ENCODE measurements around the gene AKR1B1. TPM values are rescaled to one million over a fixed set of nuclear protein-coding genes. Genes with fewer than 3 reads are reported as not detected.

AKR1B1 gene
- total RNA-seq, 1 donor from 2014 or later, result 88.9 TPM

DNA sequence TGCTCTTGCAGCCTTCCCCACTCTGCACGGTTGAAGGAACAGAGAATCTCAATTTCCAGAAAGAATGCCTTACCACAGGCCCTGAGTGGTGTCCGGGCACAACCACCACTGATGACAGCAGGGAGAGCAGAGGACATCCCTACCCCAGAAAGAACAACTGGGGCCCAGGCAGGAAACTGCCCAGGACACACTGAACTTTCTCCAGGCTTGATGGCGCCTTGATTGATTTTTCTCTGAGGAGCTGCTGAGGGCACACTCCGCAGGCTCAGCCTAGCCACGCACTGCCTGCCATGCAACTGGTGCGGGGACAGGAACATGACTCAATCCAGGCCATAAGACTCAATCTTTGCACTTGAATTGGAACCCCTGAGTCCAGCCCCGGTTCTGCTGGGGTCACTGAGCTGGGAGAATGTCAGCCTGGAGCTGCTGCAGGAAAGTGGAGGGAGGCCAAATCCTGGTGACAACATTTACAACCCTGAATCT is 5.9 kb downstream of the AKR1B1 start:
- peaks cover 42% of the 10 kb centered on the region for H3K4me1 Mint-ChIP-seq
- no peaks in the 10 kb centered on the region for H3K9me3 Mint-ChIP-seq
- no peak for DNase-seq
- H3K27ac Mint-ChIP-seq, result no peak overlapping the region
- H3K27me3 Mint-ChIP-seq, result no peaks in the 10 kb centered on the region
- H3K36me3 Mint-ChIP-seq (ENCODE audit: low read depth), result peaks cover 50% of the 10 kb centered on the region
- no peak overlapping the region for H3K4me3 Mint-ChIP-seq
- ChIA-PET CTCF (interaction anchor here (1.1 kb wide), 1 partner anchor 21 kb away, joined by 7 read pairs; no protein-coding TSS in a partner anchor), POLR2A (no interaction called here)
- TF ChIP-seq, protein P1, sequence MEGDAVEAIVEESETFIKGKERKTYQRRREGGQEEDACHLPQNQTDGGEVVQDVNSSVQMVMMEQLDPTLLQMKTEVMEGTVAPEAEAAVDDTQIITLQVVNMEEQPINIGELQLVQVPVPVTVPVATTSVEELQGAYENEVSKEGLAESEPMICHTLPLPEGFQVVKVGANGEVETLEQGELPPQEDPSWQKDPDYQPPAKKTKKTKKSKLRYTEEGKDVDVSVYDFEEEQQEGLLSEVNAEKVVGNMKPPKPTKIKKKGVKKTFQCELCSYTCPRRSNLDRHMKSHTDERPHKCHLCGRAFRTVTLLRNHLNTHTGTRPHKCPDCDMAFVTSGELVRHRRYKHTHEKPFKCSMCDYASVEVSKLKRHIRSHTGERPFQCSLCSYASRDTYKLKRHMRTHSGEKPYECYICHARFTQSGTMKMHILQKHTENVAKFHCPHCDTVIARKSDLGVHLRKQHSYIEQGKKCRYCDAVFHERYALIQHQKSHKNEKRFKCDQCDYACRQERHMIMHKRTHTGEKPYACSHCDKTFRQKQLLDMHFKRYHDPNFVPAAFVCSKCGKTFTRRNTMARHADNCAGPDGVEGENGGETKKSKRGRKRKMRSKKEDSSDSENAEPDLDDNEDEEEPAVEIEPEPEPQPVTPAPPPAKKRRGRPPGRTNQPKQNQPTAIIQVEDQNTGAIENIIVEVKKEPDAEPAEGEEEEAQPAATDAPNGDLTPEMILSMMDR (IDR thresholded peaks at IDR 0.05), result no peak
- ATAC-seq (ENCODE audit: low read depth), result no peak
- intact Hi-C loops (cut with micrococcal nuclease), result loop anchor here (10.0 kb wide), 2 partner anchors 1368 to 1522 kb away; partner anchors contain the start of genes CHCHD3 and MTPN

DNA sequence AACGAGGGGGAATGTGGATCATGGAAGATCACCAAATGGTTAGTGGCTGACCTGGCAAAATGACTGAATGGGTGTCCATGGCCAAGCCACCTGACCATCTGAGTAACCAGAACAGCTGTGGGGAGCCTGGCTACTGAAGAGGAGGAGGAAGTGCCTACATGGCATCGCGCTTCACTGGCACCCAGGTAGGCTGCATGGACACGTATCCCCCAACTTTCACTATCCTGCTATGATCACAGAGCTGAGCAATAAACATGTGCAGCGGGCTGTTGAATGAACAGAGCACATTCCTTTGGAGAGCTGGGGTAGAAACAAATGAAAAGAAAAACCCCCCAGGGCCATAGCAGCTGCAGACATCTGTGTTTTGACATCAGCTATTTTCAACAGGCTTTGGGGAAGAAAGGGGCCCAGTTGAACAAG is 6.5 kb downstream of the AKR1B1 start:
- ATAC-seq (ENCODE audit: low read depth), result no peak
- Mint-ChIP-seq H3K27me3 (no peaks in the 10 kb centered on the region), H3K4me3 (no peak overlapping the region), H3K36me3 (ENCODE audit: low read depth) (peaks cover 56% of the 10 kb centered on the region), H3K9me3 (no peaks in the 10 kb centered on the region), H3K4me1 (peaks cover 36% of the 10 kb centered on the region), H3K27ac (no peak overlapping the region)
- intact Hi-C loops (cut with micrococcal nuclease), result loop anchor here (10.0 kb wide), 2 partner anchors 1368 to 1522 kb away; partner anchors contain the start of genes CHCHD3 and MTPN
- no peak for DNase-seq
- TF ChIP-seq, protein P1 (IDR thresholded peaks at IDR 0.05), result no peak
- ChIA-PET POLR2A (no interaction called here), CTCF (interaction anchor here (1.1 kb wide), 1 partner anchor 20 kb away, joined by 7 read pairs; no protein-coding TSS in a partner anchor)

DNA sequence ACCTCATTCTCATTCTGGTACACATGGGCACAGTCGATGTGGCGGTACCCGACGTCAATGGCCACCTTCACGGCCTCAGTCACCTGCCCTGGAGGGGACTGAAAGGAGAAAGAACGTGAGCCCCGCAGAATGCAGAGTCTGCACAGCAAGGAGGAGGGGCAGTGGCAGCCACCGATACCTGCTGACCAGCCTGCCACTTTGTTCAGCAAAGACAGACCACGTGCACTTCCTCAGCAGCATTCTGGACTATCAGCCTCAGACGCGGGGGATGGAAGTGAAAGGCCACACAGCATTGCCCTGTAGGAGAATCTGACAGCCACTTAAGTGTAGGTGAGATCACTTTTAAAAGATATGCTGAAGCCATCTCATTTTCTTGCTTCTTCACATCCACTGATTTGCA is 7.2 kb downstream of the AKR1B1 start:
- intact Hi-C loops (cut with micrococcal nuclease), result loop anchor here (10.0 kb wide), 2 partner anchors 1367 to 1523 kb away; partner anchors contain the start of genes CHCHD3 and MTPN
- CTCF ChIA-PET, result no interaction called here
- POLR2A ChIA-PET, result no interaction called here
- Mint-ChIP-seq H3K27ac (no peak overlapping the region), H3K36me3 (ENCODE audit: low read depth) (peaks cover 64% of the 10 kb centered on the region), H3K4me3 (no peak overlapping the region), H3K9me3 (no peaks in the 10 kb centered on the region), H3K27me3 (no peaks in the 10 kb centered on the region), H3K4me1 (peaks cover 34% of the 10 kb centered on the region)
- TF ChIP-seq, protein P1 (IDR thresholded peaks at IDR 0.05), result no peak
- ATAC-seq (ENCODE audit: low read depth), result no peak
- DNase-seq, result no peak

DNA sequence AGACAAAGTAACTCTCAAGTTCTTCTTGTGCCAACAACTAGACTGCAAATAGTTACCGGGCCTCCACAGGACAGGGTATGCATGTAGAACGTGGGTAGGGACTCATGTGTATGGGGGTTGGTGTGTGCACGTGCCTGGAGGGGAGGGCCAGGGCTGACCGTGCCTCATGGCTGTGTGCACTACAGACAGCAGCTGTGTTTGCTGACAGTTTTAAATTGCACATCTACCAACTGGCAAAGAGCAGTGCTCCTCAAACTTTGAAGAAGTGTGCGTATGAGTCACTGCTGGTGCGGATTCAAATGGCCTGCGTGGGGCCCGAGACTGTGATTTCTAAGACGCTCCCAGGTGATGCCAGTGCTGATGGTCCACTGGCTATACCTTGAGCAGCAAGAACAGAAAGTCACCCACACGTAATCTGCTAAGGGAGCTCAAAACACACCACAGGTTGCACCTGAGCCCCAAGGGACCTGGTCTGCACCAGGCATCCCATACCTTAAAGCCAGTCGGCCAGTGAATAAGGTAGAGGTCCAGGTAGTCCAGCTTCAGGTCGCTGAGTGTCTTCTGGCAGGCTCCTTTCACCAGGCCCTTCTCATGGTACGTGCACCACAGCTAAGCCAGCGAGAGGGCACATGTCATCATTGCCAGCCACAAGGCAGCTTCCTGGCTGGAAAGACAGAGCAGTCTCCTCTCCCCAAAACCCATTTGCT is 8.5 kb downstream of the AKR1B1 start:
- DNase-seq (no peak), ATAC-seq (ENCODE audit: low read depth) (no peak)
- H3K27ac Mint-ChIP-seq, result no peak overlapping the region
- TF ChIP-seq, protein P1 (IDR thresholded peaks at IDR 0.05), result no peak
- peaks cover 65% of the 10 kb centered on the region for H3K36me3 Mint-ChIP-seq (ENCODE audit: low read depth)
- CTCF ChIA-PET, result interaction anchor here (0.6 to 1.5 kb wide), 2 partner anchors 17 to 18 kb away, joined by 3 read pairs; no protein-coding TSS in a partner anchor
- POLR2A ChIA-PET, result no interaction called here
- no peak overlapping the region for H3K4me3 Mint-ChIP-seq
- H3K9me3 Mint-ChIP-seq, result no peaks in the 10 kb centered on the region
- intact Hi-C loops (cut with micrococcal nuclease), result loop anchor here (10.0 kb wide), 2 partner anchors 1366 to 1524 kb away; partner anchors contain the start of genes CHCHD3 and MTPN
- no peaks in the 10 kb centered on the region for H3K27me3 Mint-ChIP-seq
- H3K4me1 Mint-ChIP-seq, result peaks cover 31% of the 10 kb centered on the region

DNA sequence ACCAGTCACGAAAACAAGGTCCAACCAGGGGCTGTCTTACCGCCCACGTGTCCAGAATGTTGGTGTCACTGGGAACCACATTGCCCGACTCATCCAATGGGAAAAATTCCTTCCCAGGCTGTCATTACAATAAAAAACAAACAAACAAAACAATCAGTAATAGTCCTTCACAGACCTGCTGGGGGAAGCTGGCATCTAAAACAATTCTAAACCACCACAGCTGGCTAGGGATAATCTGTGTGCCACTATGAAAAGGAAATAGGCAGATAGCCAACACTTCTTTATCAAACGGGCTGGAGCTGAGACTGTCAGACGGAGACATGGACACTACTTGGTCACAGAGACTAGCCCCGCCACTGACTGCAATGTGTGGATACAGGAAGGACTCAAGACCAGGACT is 9.2 kb downstream of the AKR1B1 start:
- POLR2A ChIA-PET, result no interaction called here
- Mint-ChIP-seq H3K27me3 (no peaks in the 10 kb centered on the region), H3K4me1 (peaks cover 23% of the 10 kb centered on the region), H3K4me3 (no peak overlapping the region), H3K36me3 (ENCODE audit: low read depth) (peaks cover 71% of the 10 kb centered on the region), H3K27ac (no peak overlapping the region), H3K9me3 (no peaks in the 10 kb centered on the region)
- CTCF ChIA-PET, result interaction anchor here (1.5 kb wide), 1 partner anchor 17 kb away, joined by 3 read pairs; no protein-coding TSS in a partner anchor
- intact Hi-C loops (cut with micrococcal nuclease), result loop anchor here (10.0 kb wide), 2 partner anchors 1365 to 1525 kb away; partner anchors contain the start of genes CHCHD3 and MTPN
- TF ChIP-seq, protein P1 (IDR thresholded peaks at IDR 0.05), result no peak
- ATAC-seq (ENCODE audit: low read depth), result no peak
- DNase-seq, result no peak

Data from activated B cell treated with CpG ODN at 0.5 μM for 24 hours (primary cell).